NB4 (cell line): ENCODE data around the gene HPCAL1.

ENCODE experiments used
- DNase-seq: peaks from one replicate; pipeline ENCODE4 v3.0.0; 2010; ENCODE audit warnings: low read depth
- H3K4me3 ChIP-seq: one replicate; pipeline ENCODE4 v1.5.1; 2011; ENCODE audit warnings: mild to moderate bottlenecking, low read depth, low read length, moderate library complexity
- CTCF ChIP-seq: IDR thresholded peaks from one replicate; pipeline ENCODE4 v1.5.1; 2012; ENCODE audit warnings: low read depth, low read length
- MAX ChIP-seq: IDR thresholded peaks from 2 replicates; pipeline ENCODE4 v1.6.1; 2011; ENCODE audit warnings: low read depth, low read length
- MYC ChIP-seq: IDR thresholded peaks from 2 replicates; pipeline ENCODE4 v1.6.1; 2011; ENCODE audit warnings: low read depth, low read length
- POLR2A ChIP-seq: IDR thresholded peaks from 2 replicates; pipeline ENCODE4 v1.6.1; 2011; ENCODE audit warnings: mild to moderate bottlenecking; ENCODE audit not compliant: insufficient read length; ENCODE audit errors: extremely low read depth

The HPCAL1 gene

GRCh38 chr2:10419553-10420257 lies 117.0 kb downstream of the HPCAL1 start:
- no peak for DNase-seq
- TF ChIP-seq CTCF = no peak
- TF ChIP-seq POLR2A = no peak
- no peak for TF ChIP-seq MAX
- TF ChIP-seq MYC = no peak
- no peak overlapping the region for H3K4me3 ChIP-seq

- no peak for TF ChIP-seq POLR2A
- no peak for TF ChIP-seq MAX
- no peak for TF ChIP-seq CTCF
- no peak for TF ChIP-seq MYC
- DNase-seq = no peak
- no peak overlapping the region for H3K4me3 ChIP-seq
Observed at GRCh38 chr2:10422251-10422650, 119.5 kb downstream of the HPCAL1 start.

- H3K4me3 ChIP-seq = no peak overlapping the region
- no peak for DNase-seq
- no peak for TF ChIP-seq POLR2A
- TF ChIP-seq MYC = no peak
- TF ChIP-seq MAX = no peak
- no peak for TF ChIP-seq CTCF
Observed at GRCh38 chr2:10422732-10423399, 120.2 kb downstream of the HPCAL1 start.

DNA sequence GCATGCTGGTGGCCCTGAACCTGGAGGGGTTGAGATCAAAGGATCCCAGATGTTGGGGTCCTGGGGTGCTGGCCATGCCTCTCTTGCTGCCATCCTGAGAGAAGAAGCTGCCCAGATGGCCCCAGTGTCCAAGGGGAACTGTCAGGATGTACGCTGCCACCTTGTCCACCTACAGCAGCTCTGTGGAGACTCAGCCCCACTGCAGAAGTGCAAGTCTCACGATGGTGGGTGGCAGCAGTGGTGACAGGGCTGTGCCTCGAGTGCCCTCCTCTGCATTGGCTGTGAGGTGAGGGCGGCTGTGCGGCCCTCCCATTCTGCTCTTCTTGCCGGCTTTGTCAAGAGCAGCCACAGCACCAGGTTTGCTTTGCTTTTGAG lies 120.7 kb downstream of the HPCAL1 start:
- TF ChIP-seq CTCF (no peak), MAX (no peak), MYC (no peak), POLR2A (no peak)
- H3K4me3 ChIP-seq = no peak overlapping the region
- no peak for DNase-seq

DNA sequence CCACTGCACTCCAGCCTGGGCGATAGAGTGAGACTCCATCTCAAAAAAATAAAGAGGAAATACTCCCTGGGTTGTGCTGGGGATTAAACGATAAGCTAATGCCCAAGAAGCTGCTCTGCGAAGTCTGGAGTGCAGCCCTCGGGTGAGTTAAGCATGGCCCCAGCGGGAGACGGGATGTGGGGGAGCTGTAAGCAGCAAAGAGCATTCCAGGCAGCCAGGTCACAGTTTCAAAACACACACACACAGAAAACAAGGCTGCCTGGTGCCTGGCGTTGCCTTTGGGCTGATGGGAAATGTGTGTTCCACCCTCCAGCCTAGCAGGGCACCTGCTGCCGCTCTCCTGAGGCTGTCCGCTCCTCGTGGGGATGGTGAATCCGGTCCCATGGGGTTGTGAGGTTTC lies 121.3 kb downstream of the HPCAL1 start:
- H3K4me3 ChIP-seq = no peak overlapping the region
- TF ChIP-seq MAX (no peak), POLR2A (no peak), CTCF (no peak)
- DNase-seq = no peak
